Neuronal stem cell (in vitro differentiated cells): ENCODE results near the gene ODAD2.

ENCODE experiments used
- DNase-seq: peaks from one replicate; pipeline ENCODE4 v3.0.0-alpha.2; 2013; ENCODE audit warnings: low spot score
- H2AFZ ChIP-seq: one replicate; pipeline ENCODE4 v1.6.1; 2013; ENCODE audit warnings: mild to moderate bottlenecking, low read length, inconsistent platforms
- H2AK5ac ChIP-seq: 2 replicates; pipeline ENCODE4 v1.6.1; 2013; ENCODE audit warnings: low read depth, mild to moderate bottlenecking, inconsistent platforms, low read length, moderate library complexity, mixed read lengths
- H2BK120ac ChIP-seq: 2 replicates; pipeline ENCODE4 v1.6.1; 2013; ENCODE audit warnings: low read depth, mild to moderate bottlenecking, inconsistent platforms, low read length, moderate library complexity, mixed read lengths
- H2BK12ac ChIP-seq: one replicate; pipeline ENCODE4 v1.6.1; 2013; ENCODE audit warnings: low read length, inconsistent platforms
- H2BK15ac ChIP-seq: 2 replicates; pipeline ENCODE4 v1.6.1; 2013; ENCODE audit warnings: mild to moderate bottlenecking, low read length, inconsistent platforms, mixed read lengths
- H2BK5ac ChIP-seq: one replicate; pipeline ENCODE4 v1.6.1; 2013; ENCODE audit warnings: inconsistent platforms, mild to moderate bottlenecking, low read length, moderate library complexity
- H3K14ac ChIP-seq: one replicate; pipeline ENCODE4 v1.6.1; 2013; ENCODE audit warnings: low read length, inconsistent platforms
- H3K18ac ChIP-seq: 2 replicates; pipeline ENCODE4 v1.6.1; 2013; ENCODE audit warnings: low read length, inconsistent platforms
- H3K23ac ChIP-seq: 2 replicates; pipeline ENCODE4 v1.6.1; 2013; ENCODE audit warnings: low read depth, mild to moderate bottlenecking, mixed read lengths, low read length, inconsistent platforms; ENCODE audit not compliant: poor library complexity
- H3K27ac ChIP-seq: replicated peaks from 3 replicates; pipeline ENCODE4 v1.5.1; 2013; ENCODE audit warnings: low read length, inconsistent platforms
- H3K27me3 ChIP-seq, 3 experiments: 2 replicates each; pipeline ENCODE4 v1.6.1; 2013; ENCODE audit warnings: low read length in 3 of 3, mild to moderate bottlenecking in 2 of 3, inconsistent platforms in 1 of 3, low read depth in 1 of 3, mixed read lengths in 1 of 3, moderate library complexity in 1 of 3; ENCODE audit not compliant: control insufficient read depth in 3 of 3, insufficient read depth in 3 of 3
- H3K36me3 ChIP-seq, 2 donors: replicated peaks in 1 of 2; 2 replicates each; pipeline ENCODE4 v1.6.1; 2013; ENCODE audit warnings: low read length in 2 of 2; ENCODE audit not compliant: control insufficient read depth in 2 of 2, insufficient read depth in 2 of 2
- H3K4ac ChIP-seq: 2 replicates; pipeline ENCODE4 v1.6.1; 2013; ENCODE audit warnings: inconsistent platforms, mild to moderate bottlenecking, low read length, moderate library complexity
- H3K4me1 ChIP-seq, 2 donors: 1 replicate in 1 of 2; 2 replicates in 1 of 2; pipeline ENCODE4 v1.6.1; 2013; ENCODE audit warnings: low read length in 2 of 2, low read depth in 1 of 2; ENCODE audit not compliant: control insufficient read depth in 2 of 2, insufficient read depth in 1 of 2
- H3K4me2 ChIP-seq: one replicate; pipeline ENCODE4 v1.6.1; 2013; ENCODE audit warnings: mild to moderate bottlenecking, low read length, inconsistent platforms; ENCODE audit not compliant: insufficient read depth, poor library complexity, severe bottlenecking
- H3K4me3 ChIP-seq, 2 donors: 2 replicates each; pipeline ENCODE4 v1.5.1; 2013; ENCODE audit warnings: low read length in 2 of 2, mild to moderate bottlenecking in 2 of 2, inconsistent platforms in 1 of 2, moderate library complexity in 1 of 2
- H3K79me1 ChIP-seq: one replicate; pipeline ENCODE4 v1.6.1; 2013; ENCODE audit warnings: low read depth, mild to moderate bottlenecking, inconsistent platforms, low read length, moderate library complexity
- H3K9ac ChIP-seq: one replicate; pipeline ENCODE4 v1.6.1; 2013; ENCODE audit warnings: mild to moderate bottlenecking, low read depth, low read length, inconsistent platforms; ENCODE audit not compliant: poor library complexity
- H3K9me3 ChIP-seq, 2 donors: replicated peaks in 1 of 2; 2 replicates each; pipeline versions ENCODE3 to v1.6.1; 2013; ENCODE audit warnings: low read length in 2 of 2, mild to moderate bottlenecking in 2 of 2, inconsistent platforms in 1 of 2, low read depth in 1 of 2, mixed read lengths in 1 of 2, moderate library complexity in 1 of 2; ENCODE audit not compliant: control insufficient read depth in 2 of 2, insufficient read depth in 1 of 2
- H4K8ac ChIP-seq: one replicate; pipeline ENCODE4 v1.6.1; 2013; ENCODE audit warnings: low read depth, mild to moderate bottlenecking, inconsistent platforms, low read length, moderate library complexity
- H4K91ac ChIP-seq: one replicate; pipeline ENCODE4 v1.6.1; 2013; ENCODE audit warnings: low read length, low read depth, mild to moderate bottlenecking, inconsistent platforms; ENCODE audit not compliant: poor library complexity
- WGBS, 2 donors: extraction: QIAGEN DNeasy Blood & Tissue Kit; methylation state at CpG; one replicate each; pipeline ENCODE4 v1.1.7; 2013; ENCODE audit warnings: missing lambda C conversion rate in 2 of 2, mixed read lengths in 1 of 2; ENCODE audit not compliant: insufficient read length in 2 of 2, insufficient replicate concordance in 1 of 2; ENCODE audit errors: extremely low coverage in 2 of 2; 5-methylcytosine and 5-hydroxymethylcytosine counted together

Gene ODAD2

GRCh38 chr10:27794157-27794556 is 204.7 kb downstream of the ODAD2 start:
- no peak overlapping the region for H2AK5ac ChIP-seq
- no peak overlapping the region for H2BK120ac ChIP-seq
- H3K27me3 ChIP-seq = no peaks in the 10 kb centered on the region
- H3K18ac ChIP-seq = no peak overlapping the region
- H2BK12ac ChIP-seq = no peak overlapping the region
- H3K27ac ChIP-seq = no peak overlapping the region
- H3K79me1 ChIP-seq = no peaks in the 10 kb centered on the region
- WGBS, 2 donors = no CpG with 5 or more reads among the region's 1 CpG
- H3K23ac ChIP-seq = no peak overlapping the region
- DNase-seq = no peak
- H3K4ac ChIP-seq = no peak overlapping the region
- H2BK15ac ChIP-seq = no peak overlapping the region
- no peak overlapping the region for H2BK5ac ChIP-seq
- no peak overlapping the region for H3K9ac ChIP-seq
- no peak overlapping the region for H4K8ac ChIP-seq
- no peak overlapping the region for H2AFZ ChIP-seq
- no peak overlapping the region for H3K4me3 ChIP-seq
- no peak overlapping the region for H3K4me2 ChIP-seq
- no peaks in the 10 kb centered on the region for H3K4me1 ChIP-seq
- no peak overlapping the region for H4K91ac ChIP-seq
- H3K36me3 ChIP-seq = no peaks in the 10 kb centered on the region
- H3K9me3 ChIP-seq = no peaks in the 10 kb centered on the region
- no peak overlapping the region for H3K14ac ChIP-seq

- no peak overlapping the region for H4K91ac ChIP-seq
- WGBS, 2 donors = no CpG with 5 or more reads among the region's 2 CpGs
- no peak overlapping the region for H2BK120ac ChIP-seq
- no peak overlapping the region for H3K4ac ChIP-seq
- no peaks in the 10 kb centered on the region for H3K79me1 ChIP-seq
- no peak overlapping the region for H3K18ac ChIP-seq
- no peak overlapping the region for H3K23ac ChIP-seq
- H3K9me3 ChIP-seq = no peaks in the 10 kb centered on the region
- H2BK5ac ChIP-seq = no peak overlapping the region
- no peak overlapping the region for H3K27ac ChIP-seq
- no peaks in the 10 kb centered on the region for H3K4me1 ChIP-seq
- no peak overlapping the region for H4K8ac ChIP-seq
- H2BK12ac ChIP-seq = no peak overlapping the region
- no peak overlapping the region for H2AK5ac ChIP-seq
- H3K4me3 ChIP-seq = no peak overlapping the region
- no peak overlapping the region for H3K4me2 ChIP-seq
- no peak overlapping the region for H2AFZ ChIP-seq
- no peak overlapping the region for H3K14ac ChIP-seq
- no peaks in the 10 kb centered on the region for H3K27me3 ChIP-seq
- H3K36me3 ChIP-seq = no peaks in the 10 kb centered on the region
- H2BK15ac ChIP-seq = no peak overlapping the region
- H3K9ac ChIP-seq = no peak overlapping the region
- DNase-seq = no peak
Measured at GRCh38 chr10:27792216-27792615, 206.7 kb downstream of the ODAD2 start.

- no peak overlapping the region for H2BK120ac ChIP-seq
- H3K9me3 ChIP-seq = no peaks in the 10 kb centered on the region
- no peaks in the 10 kb centered on the region for H3K27me3 ChIP-seq
- H3K27ac ChIP-seq = no peak overlapping the region
- H2BK15ac ChIP-seq = no peak overlapping the region
- H3K4me1 ChIP-seq = no peaks in the 10 kb centered on the region
- no peak overlapping the region for H2AK5ac ChIP-seq
- H3K4me3 ChIP-seq = no peak overlapping the region
- no peak overlapping the region for H4K91ac ChIP-seq
- no peak overlapping the region for H4K8ac ChIP-seq
- H3K18ac ChIP-seq = no peak overlapping the region
- no peak overlapping the region for H2BK12ac ChIP-seq
- H2AFZ ChIP-seq = no peak overlapping the region
- no CpG with 5 or more reads among the region's 2 CpGs for WGBS, 2 donors
- H3K79me1 ChIP-seq = no peaks in the 10 kb centered on the region
- no peaks in the 10 kb centered on the region for H3K36me3 ChIP-seq
- no peak for DNase-seq
- H3K4me2 ChIP-seq = no peak overlapping the region
- H2BK5ac ChIP-seq = no peak overlapping the region
- H3K9ac ChIP-seq = no peak overlapping the region
- H3K23ac ChIP-seq = no peak overlapping the region
- H3K14ac ChIP-seq = no peak overlapping the region
- H3K4ac ChIP-seq = no peak overlapping the region
Measured at GRCh38 chr10:27784272-27784671, 214.6 kb downstream of the ODAD2 start.

- Histone ChIP-seq H3K79me1 (no peaks in the 10 kb centered on the region), H3K14ac (no peak overlapping the region), H4K8ac (no peak overlapping the region), H3K9me3 (no peaks in the 10 kb centered on the region), H3K4me1 (no peaks in the 10 kb centered on the region), H2AFZ (no peak overlapping the region), H3K4me2 (no peak overlapping the region), H3K27me3 (no peaks in the 10 kb centered on the region), H3K23ac (no peak overlapping the region), H3K4me3 (no peak overlapping the region), H4K91ac (no peak overlapping the region), H3K36me3 (no peaks in the 10 kb centered on the region), H3K27ac (no peak overlapping the region), H2BK5ac (no peak overlapping the region), H2BK15ac (no peak overlapping the region), H3K18ac (no peak overlapping the region), H3K4ac (no peak overlapping the region), H2BK120ac (no peak overlapping the region), H2AK5ac (no peak overlapping the region), H3K9ac (no peak overlapping the region), H2BK12ac (no peak overlapping the region)
- DNase-seq = peak; percentile 36
- no CpG with 5 or more reads among the region's 1 CpG for WGBS, 2 donors
Measured at GRCh38 chr10:27783660-27784059, 215.2 kb downstream of the ODAD2 start.
